Colonic mucosa (tissue), 4 donors: ENCODE results near the gene MBD6. TPM values are rescaled to one million over a fixed set of nuclear protein-coding genes. Genes with fewer than 3 reads are reported as not detected.

Experiments
- DNase-seq: peaks from one replicate; pipeline ENCODE4 v3.0.0-alpha.2; 2020
- H3K27ac ChIP-seq: fragments of 200-600 bp; one replicate; pipeline ENCODE4 v1.8.0; 2021
- H3K27me3 ChIP-seq: fragments of 200-600 bp; one replicate; pipeline ENCODE4 v1.8.0; 2021
- H3K36me3 ChIP-seq: fragments of 200-600 bp; one replicate; pipeline ENCODE4 v1.8.0; 2021
- H3K4me1 ChIP-seq: fragments of 200-600 bp; one replicate; pipeline ENCODE4 v1.8.0; 2021; ENCODE audit warnings: mild to moderate bottlenecking
- H3K4me3 ChIP-seq: fragments of 200-600 bp; one replicate; pipeline ENCODE4 v1.8.0; 2021
- H3K9ac ChIP-seq, 2 donors: one replicate each; pipeline ENCODE4 v1.7.0; 2013; ENCODE audit warnings: control low read depth in 2 of 2, low read depth in 2 of 2, low read length in 2 of 2
- H3K9me3 ChIP-seq: fragments of 200-600 bp; one replicate; pipeline ENCODE4 v1.8.0; 2021
- intact Hi-C: fragments of 100-400 bp; cut with DNase I; formaldehyde crosslinking; loops from one replicate; pipeline ENCODE4 v1.14.1; 2022
- total RNA-seq, 2 donors: library from RNA; stranded (reverse); fragmentation: NEBNext Ultra II Directional in 1 of 2; extraction: Animal tissue kit (Norgen Biotek cat#: 25700) in 1 of 2; gene quantifications; one replicate each; pipeline ENCODE4 v1.2.1, GENCODE V29; 2021
- TF ChIP-seq, protein P1 (sequence below): fragments of 200-600 bp; IDR thresholded peaks from one replicate; pipeline ENCODE4 v1.8.0; 2022; ENCODE audit warnings: antibody characterized with exemption, mild to moderate bottlenecking
- donor health status: healthy.
- donor health status: DM: no; HTN: no; CAD: no.
- donor health status: DM: no; HTN: no; CAD: no.

MBD6 gene
- total RNA-seq, 2 donors from 2014 or later = 95.4 to 133 TPM

GRCh38 chr12:57530396-57531142 lies 7.9 kb downstream of the MBD6 start:
- intact Hi-C loops = no loop called here
- DNase-seq = no peak
- Histone ChIP-seq H3K27ac (no peak overlapping the region), H3K4me3 (no peak overlapping the region), H3K4me1 (no peaks in the 10 kb centered on the region), H3K36me3 (peaks cover 28% of the 10 kb centered on the region), H3K9ac (no peak overlapping the region), H3K27me3 (no peaks in the 10 kb centered on the region), H3K9me3 (no peaks in the 10 kb centered on the region)
- TF ChIP-seq, protein P1, sequence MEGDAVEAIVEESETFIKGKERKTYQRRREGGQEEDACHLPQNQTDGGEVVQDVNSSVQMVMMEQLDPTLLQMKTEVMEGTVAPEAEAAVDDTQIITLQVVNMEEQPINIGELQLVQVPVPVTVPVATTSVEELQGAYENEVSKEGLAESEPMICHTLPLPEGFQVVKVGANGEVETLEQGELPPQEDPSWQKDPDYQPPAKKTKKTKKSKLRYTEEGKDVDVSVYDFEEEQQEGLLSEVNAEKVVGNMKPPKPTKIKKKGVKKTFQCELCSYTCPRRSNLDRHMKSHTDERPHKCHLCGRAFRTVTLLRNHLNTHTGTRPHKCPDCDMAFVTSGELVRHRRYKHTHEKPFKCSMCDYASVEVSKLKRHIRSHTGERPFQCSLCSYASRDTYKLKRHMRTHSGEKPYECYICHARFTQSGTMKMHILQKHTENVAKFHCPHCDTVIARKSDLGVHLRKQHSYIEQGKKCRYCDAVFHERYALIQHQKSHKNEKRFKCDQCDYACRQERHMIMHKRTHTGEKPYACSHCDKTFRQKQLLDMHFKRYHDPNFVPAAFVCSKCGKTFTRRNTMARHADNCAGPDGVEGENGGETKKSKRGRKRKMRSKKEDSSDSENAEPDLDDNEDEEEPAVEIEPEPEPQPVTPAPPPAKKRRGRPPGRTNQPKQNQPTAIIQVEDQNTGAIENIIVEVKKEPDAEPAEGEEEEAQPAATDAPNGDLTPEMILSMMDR = no peak

DNA sequence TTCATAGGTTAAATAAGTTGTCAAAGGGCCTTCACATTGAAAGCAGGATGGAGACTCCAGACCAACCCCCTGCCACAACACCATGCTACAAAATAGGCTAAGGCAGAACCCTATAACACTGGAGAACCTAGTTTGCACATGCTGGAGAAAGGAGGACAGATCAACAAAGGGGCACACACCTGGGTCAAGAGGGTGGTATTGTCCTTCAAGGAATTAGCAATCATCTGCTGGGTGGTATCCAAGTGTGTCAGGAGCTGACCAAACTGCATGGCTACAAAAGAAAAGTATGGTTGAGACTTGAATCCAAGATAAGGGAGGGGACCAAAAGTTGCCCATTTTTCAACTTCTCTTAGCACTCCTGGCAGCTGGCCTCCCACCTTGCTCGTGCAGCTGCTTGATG lies 9.2 kb downstream of the MBD6 start:
- peaks cover 21% of the 10 kb centered on the region for H3K36me3 ChIP-seq
- TF ChIP-seq, protein P1 = no peak
- H3K9me3 ChIP-seq = no peaks in the 10 kb centered on the region
- H3K4me1 ChIP-seq = peaks cover 4% of the 10 kb centered on the region
- no peak overlapping the region for H3K9ac ChIP-seq
- no peak for DNase-seq
- no peak overlapping the region for H3K4me3 ChIP-seq
- H3K27ac ChIP-seq = no peak overlapping the region
- no peaks in the 10 kb centered on the region for H3K27me3 ChIP-seq
- intact Hi-C loops = no loop called here

DNA sequence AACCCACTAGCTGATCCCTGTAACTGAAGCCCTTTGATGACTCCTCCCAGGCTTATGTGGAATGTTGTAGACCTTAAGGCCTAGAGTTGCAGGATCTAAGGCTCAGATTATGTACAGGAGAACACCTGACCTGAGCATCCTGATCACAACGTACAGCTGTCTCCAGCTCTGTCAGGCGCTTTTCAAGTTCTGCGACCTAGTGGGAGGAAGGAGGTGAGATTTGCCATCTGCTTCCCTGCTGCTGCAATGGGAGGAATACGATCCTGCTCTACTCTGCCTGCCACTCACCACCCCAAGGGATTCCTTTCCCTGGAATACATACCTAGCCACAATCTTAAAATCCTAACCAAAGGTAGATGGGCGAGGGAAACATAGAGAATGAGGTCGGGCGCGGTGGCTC lies 10.5 kb downstream of the MBD6 start:
- intact Hi-C loops = no loop called here

GRCh38 chr12:57534250-57534649 lies 11.6 kb downstream of the MBD6 start:
- Histone ChIP-seq H3K27me3 (no peaks in the 10 kb centered on the region), H3K27ac (no peak overlapping the region), H3K36me3 (peaks cover 14% of the 10 kb centered on the region), H3K4me1 (peaks cover 4% of the 10 kb centered on the region), H3K9ac (no peak overlapping the region), H3K4me3 (no peak overlapping the region), H3K9me3 (no peaks in the 10 kb centered on the region)
- DNase-seq = no peak
- intact Hi-C loops = no loop called here
- TF ChIP-seq, protein P1 = no peak

More for the DNA sequence above, 10.5 kb downstream of the MBD6 start:
- no peak for DNase-seq
- Histone ChIP-seq H3K4me3 (no peak overlapping the region), H3K9ac (no peak overlapping the region), H3K4me1 (peaks cover 4% of the 10 kb centered on the region), H3K27me3 (no peaks in the 10 kb centered on the region), H3K36me3 (peaks cover 14% of the 10 kb centered on the region), H3K27ac (no peak overlapping the region), H3K9me3 (no peaks in the 10 kb centered on the region)
- TF ChIP-seq, protein P1 = no peak

- intact Hi-C loops = no loop called here
Observed at GRCh38 chr12:57534991-57535543, 12.4 kb downstream of the MBD6 start.

More at GRCh38 chr12:57534991-57535543, 12.4 kb downstream of the MBD6 start:
- H3K9me3 ChIP-seq = no peaks in the 10 kb centered on the region
- H3K9ac ChIP-seq = no peak overlapping the region
- TF ChIP-seq, protein P1 = no peak
- H3K27me3 ChIP-seq = no peaks in the 10 kb centered on the region
- H3K36me3 ChIP-seq = peaks cover 13% of the 10 kb centered on the region
- DNase-seq = no peak
- H3K4me3 ChIP-seq = no peak overlapping the region
- H3K27ac ChIP-seq = peak overlapping the region; percentile 16
- H3K4me1 ChIP-seq = peaks cover 4% of the 10 kb centered on the region
